ENCODE data around the gene C2orf68. TPM values are rescaled to one million over a fixed set of nuclear protein-coding genes. Genes with fewer than 3 reads are reported as not detected.
A peak's percentile ranks its signal among the peaks of the same experiment; 100 is the strongest.
"Not testable (repeated sequence)": the region's sequence is repeated elsewhere in the genome, so short reads cannot be mapped to it uniquely, and the experiment has no call there.

C2orf68 gene
- 10 to 100 TPM; 29.3 to 31.0 TPM for total RNA-seq

GRCh38 chr2:85611705-85612587 lies at the start of gene C2orf68:
Gene C2orf68, minus strand, starts transcription at chr2:85612066. Its CDS starts 82 bp downstream, at chr2:85611984.
- no peaks in the 10 kb centered on the region for H3K27me3 Mint-ChIP-seq (ENCODE audit: low read depth)
- H3K36me3 Mint-ChIP-seq (ENCODE audit: low read depth): peaks cover 20% of the 10 kb centered on the region
- no peaks in the 10 kb centered on the region for H3K9me3 Mint-ChIP-seq
- DNase-seq: peak; percentile 93
- peaks cover 25% of the 10 kb centered on the region for H3K4me1 Mint-ChIP-seq (ENCODE audit: low read depth)
- H3K4me3 Mint-ChIP-seq: peak within 1 kb of the TSS; percentile 98
- intact Hi-C loops (cut with micrococcal nuclease): loop anchor here (1.0 to 10.0 kb wide), 8 partner anchors 10 to 950 kb away; partner anchors contain the start of genes CHMP3, ELMOD3, GGCX and KDM3A
- peak within 1 kb of the TSS; percentile 94 for H3K27ac Mint-ChIP-seq
- CTCF ChIA-PET: interaction anchor here (0.5 to 1.3 kb wide), 4 partner anchors 9 to 1142 kb away, joined by 3 to 6 read pairs (median 4); no protein-coding TSS in a partner anchor

GRCh38 chr2:85661139-85661858 lies 49.4 kb upstream of the C2orf68 start:
- no peaks in the 10 kb centered on the region for H3K27me3 Mint-ChIP-seq (ENCODE audit: low read depth)
- H3K4me3 Mint-ChIP-seq: no peak overlapping the region
- CTCF ChIA-PET: interaction anchor here (1.1 kb wide), 1 partner anchor 24 kb away, joined by 5 read pairs; no protein-coding TSS in a partner anchor
- no peak overlapping the region for H3K27ac Mint-ChIP-seq
- no peak for DNase-seq
- no peaks in the 10 kb centered on the region for H3K4me1 Mint-ChIP-seq (ENCODE audit: low read depth)
- no peaks in the 10 kb centered on the region for H3K9me3 Mint-ChIP-seq
- intact Hi-C loops (cut with micrococcal nuclease): no loop called here
- H3K36me3 Mint-ChIP-seq (ENCODE audit: low read depth): peaks cover 8% of the 10 kb centered on the region

- DNase-seq: no peak
- Mint-ChIP-seq H3K4me1 (ENCODE audit: low read depth) (no peaks in the 10 kb centered on the region), H3K9me3 (no peaks in the 10 kb centered on the region), H3K27me3 (ENCODE audit: low read depth) (no peaks in the 10 kb centered on the region), H3K4me3 (no peak overlapping the region), H3K27ac (no peak overlapping the region), H3K36me3 (ENCODE audit: low read depth) (peaks cover 8% of the 10 kb centered on the region)
- CTCF ChIA-PET: interaction anchor here (1.1 kb wide), 1 partner anchor 23 kb away, joined by 5 read pairs; no protein-coding TSS in a partner anchor
- intact Hi-C loops (cut with micrococcal nuclease): no loop called here
Observed at GRCh38 chr2:85660725-85661124, 48.9 kb upstream of the C2orf68 start.

GRCh38 chr2:85660301-85660700 lies 48.4 kb upstream of the C2orf68 start:
- not testable (repeated sequence) for H3K36me3 Mint-ChIP-seq (ENCODE audit: low read depth); H3K4me1 Mint-ChIP-seq (ENCODE audit: low read depth)

GRCh38 chr2:85659324-85659981 lies 47.6 kb upstream of the C2orf68 start:
- H3K9me3 Mint-ChIP-seq: no peaks in the 10 kb centered on the region
- intact Hi-C loops (cut with micrococcal nuclease): no loop called here
- no peaks in the 10 kb centered on the region for H3K4me1 Mint-ChIP-seq (ENCODE audit: low read depth)
- no peak overlapping the region for H3K27ac Mint-ChIP-seq
- DNase-seq: no peak
- CTCF ChIA-PET: interaction anchor here (2.1 kb wide), 1 partner anchor 48 kb away, joined by 10 read pairs; no protein-coding TSS in a partner anchor
- H3K36me3 Mint-ChIP-seq (ENCODE audit: low read depth): peaks cover 8% of the 10 kb centered on the region
- no peaks in the 10 kb centered on the region for H3K27me3 Mint-ChIP-seq (ENCODE audit: low read depth)
- no peak overlapping the region for H3K4me3 Mint-ChIP-seq

More at GRCh38 chr2:85660301-85660700, 48.4 kb upstream of the C2orf68 start:
- DNase-seq; intact Hi-C loops (cut with micrococcal nuclease); H3K4me3 Mint-ChIP-seq; H3K27ac Mint-ChIP-seq; H3K9me3 Mint-ChIP-seq; H3K27me3 Mint-ChIP-seq (ENCODE audit: low read depth): not testable (repeated sequence)
- CTCF ChIA-PET: interaction anchor here (1.1 kb wide), 1 partner anchor 23 kb away, joined by 5 read pairs; no protein-coding TSS in a partner anchor

GRCh38 chr2:85657399-85657798 lies 45.5 kb upstream of the C2orf68 start:
- not testable (repeated sequence) for H3K27ac Mint-ChIP-seq

GRCh38 chr2:85656468-85656867 lies 44.6 kb upstream of the C2orf68 start:
- no peak overlapping the region for H3K27ac Mint-ChIP-seq
- no peaks in the 10 kb centered on the region for H3K9me3 Mint-ChIP-seq
- no peaks in the 10 kb centered on the region for H3K4me1 Mint-ChIP-seq (ENCODE audit: low read depth)
- DNase-seq: no peak
- peaks cover 21% of the 10 kb centered on the region for H3K36me3 Mint-ChIP-seq (ENCODE audit: low read depth)
- no peak overlapping the region for H3K4me3 Mint-ChIP-seq
- no peaks in the 10 kb centered on the region for H3K27me3 Mint-ChIP-seq (ENCODE audit: low read depth)
- intact Hi-C loops (cut with micrococcal nuclease): no loop called here
- CTCF ChIA-PET: interaction anchor here (2.2 kb wide), 1 partner anchor 19 kb away, joined by 9 read pairs; no protein-coding TSS in a partner anchor

More at GRCh38 chr2:85657399-85657798, 45.5 kb upstream of the C2orf68 start:
- DNase-seq; intact Hi-C loops (cut with micrococcal nuclease); H3K9me3 Mint-ChIP-seq; H3K27me3 Mint-ChIP-seq (ENCODE audit: low read depth); H3K4me1 Mint-ChIP-seq (ENCODE audit: low read depth); H3K4me3 Mint-ChIP-seq: not testable (repeated sequence)
- CTCF ChIA-PET: interaction anchor here (0.6 to 2.2 kb wide), 3 partner anchors 20 to 275 kb away, joined by 3 to 9 read pairs (median 3); no protein-coding TSS in a partner anchor
- H3K36me3 Mint-ChIP-seq (ENCODE audit: low read depth): peaks cover 17% of the 10 kb centered on the region

- CTCF ChIA-PET: interaction anchor here (2.2 kb wide), 1 partner anchor 19 kb away, joined by 9 read pairs; no protein-coding TSS in a partner anchor
- no peak overlapping the region for H3K4me3 Mint-ChIP-seq
- peaks cover 24% of the 10 kb centered on the region for H3K36me3 Mint-ChIP-seq (ENCODE audit: low read depth)
- intact Hi-C loops (cut with micrococcal nuclease): no loop called here
- no peak for DNase-seq
- H3K9me3 Mint-ChIP-seq: no peaks in the 10 kb centered on the region
- no peaks in the 10 kb centered on the region for H3K27me3 Mint-ChIP-seq (ENCODE audit: low read depth)
- H3K4me1 Mint-ChIP-seq (ENCODE audit: low read depth): no peaks in the 10 kb centered on the region
- H3K27ac Mint-ChIP-seq: no peak overlapping the region
Observed at GRCh38 chr2:85655961-85656417, 44.1 kb upstream of the C2orf68 start.

- no peak overlapping the region for H3K27ac Mint-ChIP-seq
- DNase-seq: no peak
- no peaks in the 10 kb centered on the region for H3K9me3 Mint-ChIP-seq
- H3K27me3 Mint-ChIP-seq (ENCODE audit: low read depth): no peaks in the 10 kb centered on the region
- no peaks in the 10 kb centered on the region for H3K4me1 Mint-ChIP-seq (ENCODE audit: low read depth)
- CTCF ChIA-PET: interaction anchor here (10.1 kb wide), 1 partner anchor 17 kb away, joined by 75 read pairs; no protein-coding TSS in a partner anchor
- intact Hi-C loops (cut with micrococcal nuclease): no loop called here
- peaks cover 31% of the 10 kb centered on the region for H3K36me3 Mint-ChIP-seq (ENCODE audit: low read depth)
- no peak overlapping the region for H3K4me3 Mint-ChIP-seq
Observed at GRCh38 chr2:85653996-85654395, 42.1 kb upstream of the C2orf68 start.

- no peak for DNase-seq
- H3K36me3 Mint-ChIP-seq (ENCODE audit: low read depth): peaks cover 40% of the 10 kb centered on the region
- no peak overlapping the region for H3K4me3 Mint-ChIP-seq
- no peaks in the 10 kb centered on the region for H3K4me1 Mint-ChIP-seq (ENCODE audit: low read depth)
- H3K9me3 Mint-ChIP-seq: no peaks in the 10 kb centered on the region
- intact Hi-C loops (cut with micrococcal nuclease): no loop called here
- no peak overlapping the region for H3K27ac Mint-ChIP-seq
- CTCF ChIA-PET: interaction anchor here (0.8 to 10.1 kb wide), 3 partner anchors 15 to 27 kb away, joined by 3 to 75 read pairs (median 4); no protein-coding TSS in a partner anchor
- no peaks in the 10 kb centered on the region for H3K27me3 Mint-ChIP-seq (ENCODE audit: low read depth)
Observed at GRCh38 chr2:85652056-85652455, 40.2 kb upstream of the C2orf68 start.

GRCh38 chr2:85651097-85651496 lies 39.2 kb upstream of the C2orf68 start:
- H3K36me3 Mint-ChIP-seq (ENCODE audit: low read depth): peaks cover 47% of the 10 kb centered on the region
- intact Hi-C loops (cut with micrococcal nuclease): no loop called here
- CTCF ChIA-PET: interaction anchor here (0.6 to 10.1 kb wide), 2 partner anchors 14 to 272 kb away, joined by 3 to 75 read pairs; no protein-coding TSS in a partner anchor

More at GRCh38 chr2:85651097-85651496, 39.2 kb upstream of the C2orf68 start:
- no peak overlapping the region for H3K4me3 Mint-ChIP-seq
- no peaks in the 10 kb centered on the region for H3K27me3 Mint-ChIP-seq (ENCODE audit: low read depth)
- no peak overlapping the region for H3K27ac Mint-ChIP-seq
- H3K9me3 Mint-ChIP-seq: no peaks in the 10 kb centered on the region
- DNase-seq: no peak
- no peaks in the 10 kb centered on the region for H3K4me1 Mint-ChIP-seq (ENCODE audit: low read depth)

Data from activated naive CD4-positive, alpha-beta T cell treated with anti-CD3 and anti-CD28 coated beads for 36 hours (primary cell).